GM23248 (cell line): Measurements from ENCODE around the gene STARD10. TPM values are rescaled to one million over a fixed set of nuclear protein-coding genes. Genes with fewer than 3 reads are reported as not detected.

Source experiments
- DNase-seq: peaks from one replicate; pipeline ENCODE4 v3.0.0-alpha.2; 2015
- H2AFZ ChIP-seq: fragments of 200-600 bp; sonication (generic); 2 replicates; pipeline ENCODE4 v1.6.1; 2016; ENCODE audit warnings: antibody characterized with exemption
- H3F3A ChIP-seq: fragments of 200-600 bp; sonication (generic); 2 replicates; pipeline ENCODE4 v1.6.1; 2016; ENCODE audit warnings: mild to moderate bottlenecking, antibody characterized with exemption, mixed run types; ENCODE audit not compliant: insufficient read depth
- H3K27ac ChIP-seq: fragments of 200-600 bp; sonication (generic); 2 replicates; pipeline ENCODE4 v1.5.1; 2016; ENCODE audit warnings: mild to moderate bottlenecking
- H3K27me3 ChIP-seq: fragments of 200-600 bp; sonication (generic); replicated peaks from 2 replicates; pipeline ENCODE4 v1.6.1; 2016; ENCODE audit warnings: mild to moderate bottlenecking; ENCODE audit not compliant: insufficient read depth
- H3K36me3 ChIP-seq: fragments of 200-600 bp; sonication (generic); 2 replicates; pipeline ENCODE4 v1.6.1; 2016; ENCODE audit warnings: low read depth, mild to moderate bottlenecking
- H3K4me1 ChIP-seq: fragments of 200-600 bp; sonication (generic); 2 replicates; pipeline ENCODE4 v1.6.1; 2016; ENCODE audit warnings: mild to moderate bottlenecking; ENCODE audit not compliant: insufficient read depth
- H3K4me2 ChIP-seq: fragments of 200-600 bp; sonication (generic); one replicate; pipeline ENCODE4 v1.6.1; 2016; ENCODE audit warnings: mild to moderate bottlenecking; ENCODE audit not compliant: unreplicated experiment
- H3K4me3 ChIP-seq: fragments of 200-600 bp; sonication (generic); 2 replicates; pipeline ENCODE4 v1.5.1; 2016; ENCODE audit warnings: mild to moderate bottlenecking
- H3K79me2 ChIP-seq: fragments of 200-600 bp; sonication (generic); 2 replicates; pipeline ENCODE4 v1.6.1; 2016; ENCODE audit warnings: mild to moderate bottlenecking; ENCODE audit not compliant: insufficient read depth
- H3K9ac ChIP-seq: fragments of 200-600 bp; sonication (generic); 2 replicates; pipeline ENCODE4 v1.6.1; 2016; ENCODE audit warnings: mild to moderate bottlenecking
- H3K9me2 ChIP-seq: fragments of 200-600 bp; sonication (generic); 2 replicates; pipeline ENCODE4 v1.6.1; 2016; ENCODE audit warnings: mixed run types, mild to moderate bottlenecking, moderate library complexity; ENCODE audit not compliant: insufficient read depth
- H3K9me3 ChIP-seq: fragments of 200-600 bp; sonication (generic); one replicate; pipeline ENCODE4 v1.6.1; 2017; ENCODE audit warnings: low read depth
- H4K20me1 ChIP-seq: fragments of 200-600 bp; sonication (generic); 2 replicates; pipeline ENCODE4 v1.6.0; 2016; ENCODE audit not compliant: insufficient read depth
- EZH2 ChIP-seq: fragments of 200-600 bp; sonication (generic); IDR thresholded peaks from 2 replicates; pipeline ENCODE4 v1.6.1; 2018; ENCODE audit warnings: antibody characterized with exemption, mild to moderate bottlenecking; ENCODE audit not compliant: insufficient read depth, poor library complexity, severe bottlenecking
- EZH2phosphoT487 ChIP-seq: fragments of 200-600 bp; sonication (generic); IDR thresholded peaks from 2 replicates; pipeline ENCODE4 v1.6.1; 2018; ENCODE audit warnings: antibody characterized with exemption, moderate library complexity, mild to moderate bottlenecking, low read depth; ENCODE audit not compliant: insufficient read depth
- WGBS, 2 experiments: methylation state at CpG; one replicate each; pipeline ENCODE4 v1.1.6; 2015 to 2017; ENCODE audit warnings: low lambda C conversion rate in 2 of 2, low coverage in 1 of 2; ENCODE audit errors: missing lambda C conversion rate in 2 of 2; 5-methylcytosine and 5-hydroxymethylcytosine counted together
- in situ Hi-C: fragments of 300-500 bp; cut with MboI; formaldehyde crosslinking; loops from 2 replicates; pipeline ENCODE4 v1.15.0; 2020
- polyA plus RNA-seq: library from polyadenylated mRNA; unstranded; fragments of >200 nt; fragmentation: Nextera tagmentation; extraction: Ambion mirVana; gene quantifications from 2 replicates; pipeline ENCODE4 v1.2.1, GENCODE V29; 2016
- total RNA-seq: library from RNA; depleted of rRNA; stranded (reverse); fragments of >200 nt; shearing (Covaris generic); gene quantifications from 2 replicates; pipeline ENCODE4 v1.2.3, GENCODE V29; 2014

STARD10 gene
- total and polyA plus RNA-seq, 2 experiments from 2014 or later = 6.6 to 14.7 TPM

- no peaks in the 10 kb centered on the region for H3F3A ChIP-seq
- no peak overlapping the region for H2AFZ ChIP-seq
- H3K4me3 ChIP-seq = no peak overlapping the region
- no peak overlapping the region for H3K9ac ChIP-seq
- H3K4me2 ChIP-seq = no peak overlapping the region
- DNase-seq = no peak
- H3K27ac ChIP-seq = no peak overlapping the region
- in situ Hi-C loops = no loop called here
- no peaks in the 10 kb centered on the region; the same call in 1 of the 2 replicates for H3K36me3 ChIP-seq
- H4K20me1 ChIP-seq = no peaks in the 10 kb centered on the region
- TF ChIP-seq EZH2phosphoT487 = no peak
- no peak for TF ChIP-seq EZH2
- H3K9me2 ChIP-seq = no peaks in the 10 kb centered on the region
- no peaks in the 10 kb centered on the region for H3K9me3 ChIP-seq
- WGBS, 2 experiments = 77 to 82% methylated on average over 5 of the region's 7 CpGs
- no peaks in the 10 kb centered on the region for H3K79me2 ChIP-seq
- no peaks in the 10 kb centered on the region for H3K4me1 ChIP-seq
- no peaks in the 10 kb centered on the region for H3K27me3 ChIP-seq
Observed at GRCh38 chr11:72824020-72824419, 30.2 kb upstream of the STARD10 start.

- in situ Hi-C loops = no loop called here
- DNase-seq = no peak
- TF ChIP-seq EZH2phosphoT487 (no peak), EZH2 (no peak)
- no peaks in the 10 kb centered on the region for H3K9me3 ChIP-seq
- no peak overlapping the region for H3K27ac ChIP-seq
- no peaks in the 10 kb centered on the region for H3F3A ChIP-seq
- H3K27me3 ChIP-seq = no peaks in the 10 kb centered on the region
- no peak overlapping the region for H3K4me3 ChIP-seq
- H2AFZ ChIP-seq = no peak overlapping the region
- WGBS, 2 experiments = 88 to 90% methylated on average over 9 of the region's 9 CpGs
- H3K9me2 ChIP-seq = no peaks in the 10 kb centered on the region
- no peak overlapping the region for H3K4me2 ChIP-seq
- no peaks in the 10 kb centered on the region for H3K4me1 ChIP-seq
- no peak overlapping the region for H3K9ac ChIP-seq
- no peaks in the 10 kb centered on the region for H3K79me2 ChIP-seq
- no peaks in the 10 kb centered on the region for H4K20me1 ChIP-seq
- H3K36me3 ChIP-seq = no peaks in the 10 kb centered on the region; the same call in 1 of the 2 replicates
Observed at GRCh38 chr11:72823105-72823804, 29.4 kb upstream of the STARD10 start.

- Histone ChIP-seq H3K4me1 (no peaks in the 10 kb centered on the region), H3F3A (no peaks in the 10 kb centered on the region), H3K36me3 (no peaks in the 10 kb centered on the region; the same call in 1 of the 2 replicates), H3K27ac (no peak overlapping the region), H3K9ac (peak overlapping the region; percentile 44; the same call in 1 of the 2 replicates), H3K4me3 (peak overlapping the region; percentile 68), H3K79me2 (no peaks in the 10 kb centered on the region), H3K27me3 (no peaks in the 10 kb centered on the region), H3K4me2 (peak overlapping the region; percentile 68), H2AFZ (peak overlapping the region; percentile 65), H4K20me1 (no peaks in the 10 kb centered on the region), H3K9me2 (no peaks in the 10 kb centered on the region), H3K9me3 (no peaks in the 10 kb centered on the region)
- in situ Hi-C loops = no loop called here
- 17 to 19% methylated on average over 37 to 82 of the region's 82 CpGs for WGBS, 2 experiments
- peak; percentile 92 for DNase-seq
- TF ChIP-seq EZH2 (no peak), EZH2phosphoT487 (no peak)
Observed at GRCh38 chr11:72821920-72822799, 28.3 kb upstream of the STARD10 start.

GRCh38 chr11:72821221-72821919 is 27.5 kb upstream of the STARD10 start:
- H3K79me2 ChIP-seq = no peaks in the 10 kb centered on the region
- no peaks in the 10 kb centered on the region for H4K20me1 ChIP-seq
- H3K27me3 ChIP-seq = no peaks in the 10 kb centered on the region
- H3K27ac ChIP-seq = no peak overlapping the region
- H3K4me2 ChIP-seq = peak overlapping the region; percentile 68
- WGBS, 2 experiments = 46 to 61% methylated on average over 36 to 50 of the region's 50 CpGs
- H3K9me2 ChIP-seq = no peaks in the 10 kb centered on the region
- H3K9ac ChIP-seq = peak overlapping the region; percentile 44; the same call in 1 of the 2 replicates
- H3K9me3 ChIP-seq = no peaks in the 10 kb centered on the region
- peak overlapping the region; percentile 65 for H2AFZ ChIP-seq
- H3K4me3 ChIP-seq = peak overlapping the region; percentile 68
- H3K4me1 ChIP-seq = peaks cover 1% of the 10 kb centered on the region; the same call in 1 of the 2 replicates
- DNase-seq = no peak
- no peak for TF ChIP-seq EZH2phosphoT487
- TF ChIP-seq EZH2 = no peak
- no peaks in the 10 kb centered on the region for H3F3A ChIP-seq
- in situ Hi-C loops = no loop called here
- H3K36me3 ChIP-seq = no peaks in the 10 kb centered on the region; the same call in 1 of the 2 replicates
